ENCODE measurements around the gene GAS2L3.
"Not testable (repeated sequence)": the region's sequence is repeated elsewhere in the genome, so short reads cannot be mapped to it uniquely, and the experiment has no call there.

Gene GAS2L3

DNA sequence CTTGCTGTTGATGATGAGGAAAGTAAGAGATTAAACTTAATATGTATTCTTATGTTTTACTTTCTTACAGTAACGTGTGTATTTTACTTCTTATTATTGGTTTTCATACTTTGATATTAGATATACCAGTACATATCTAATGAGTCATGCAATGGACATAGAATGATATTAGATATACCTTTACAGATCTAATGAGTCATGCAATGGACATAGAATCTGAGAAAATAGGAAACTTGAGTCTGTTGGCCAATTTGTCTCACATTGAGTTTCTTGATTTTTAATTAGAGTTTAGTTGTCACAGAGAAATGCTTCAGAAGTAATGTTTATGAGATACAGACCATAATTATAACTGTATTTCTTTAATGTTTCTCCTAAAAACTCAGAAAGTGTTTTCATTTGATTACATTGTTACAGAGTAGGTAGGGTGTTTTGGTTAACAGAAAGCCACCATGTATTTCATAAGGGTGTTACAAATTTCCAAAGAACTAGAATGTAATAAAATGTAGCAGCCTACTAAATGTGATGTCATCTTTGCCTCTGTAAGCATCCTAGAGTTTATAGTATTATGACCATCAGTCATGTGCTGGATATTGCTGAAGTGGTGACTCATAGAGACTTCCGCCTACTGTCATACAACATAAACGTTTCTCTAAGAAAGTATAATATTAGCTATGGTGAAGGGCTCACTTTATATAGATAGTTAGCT lies 3.0 kb downstream of the GAS2L3 start:
- no peak for DNase-seq

DNA sequence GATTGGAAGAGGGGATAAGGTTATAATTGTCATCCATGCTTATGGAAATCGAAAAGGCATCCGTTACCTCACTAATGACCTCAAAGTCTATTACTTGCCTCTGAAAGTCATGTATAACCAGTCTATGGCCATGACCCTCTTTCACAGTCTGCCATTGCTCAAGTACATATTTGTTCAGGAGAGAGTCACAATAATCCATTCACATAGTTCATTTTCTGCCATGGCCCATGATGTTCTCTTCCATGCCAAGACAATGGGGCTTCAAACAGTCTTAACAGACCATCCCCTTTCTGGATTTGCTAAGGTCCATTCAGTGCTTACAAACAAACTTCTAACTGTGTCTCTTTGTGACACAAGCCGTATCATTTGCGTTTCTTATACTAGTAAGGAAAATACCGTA lies 5.4 kb downstream of the GAS2L3 start:
- DNase-seq: no peak

DNA sequence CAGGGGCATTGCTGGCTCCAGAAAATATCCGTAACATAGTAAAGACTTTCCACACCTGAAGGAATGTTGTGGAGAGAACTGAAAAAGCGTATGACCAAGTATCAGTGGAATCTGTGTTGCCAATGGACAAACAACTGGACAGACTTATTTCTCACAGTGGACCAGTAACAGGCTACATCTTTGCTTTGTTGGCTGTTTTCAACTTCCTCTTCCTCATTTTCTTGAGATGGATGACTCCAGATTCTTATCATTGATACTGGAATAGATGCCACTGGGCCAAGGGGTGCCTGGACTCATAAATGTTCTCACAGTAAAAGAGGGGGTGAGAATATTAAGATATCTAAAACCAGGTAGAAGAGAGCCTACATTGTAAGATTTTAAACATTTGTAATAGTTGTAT lies 6.4 kb downstream of the GAS2L3 start:
- DNase-seq: no peak

GRCh38 chr12:100584256-100584655 lies 10.8 kb downstream of the GAS2L3 start:
- no peak for DNase-seq

DNA sequence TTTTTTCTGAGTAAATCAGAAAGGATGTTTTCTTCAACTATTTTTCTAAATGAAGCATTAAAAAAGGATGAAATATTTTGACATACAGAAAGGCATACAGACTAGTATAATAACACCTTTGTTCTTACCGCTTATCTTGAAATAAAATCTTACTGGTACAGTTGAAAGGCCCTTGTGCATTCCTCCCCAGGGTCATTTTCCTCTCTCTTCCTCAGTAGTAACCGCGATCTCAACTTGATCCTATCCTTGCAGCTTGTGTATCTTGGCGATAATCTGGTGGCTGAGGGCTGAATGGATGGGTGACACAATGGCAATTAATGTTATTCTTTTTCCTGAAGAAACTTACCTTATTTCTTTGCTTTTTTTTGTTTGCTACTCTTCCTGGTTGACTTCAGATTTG lies 18.5 kb downstream of the GAS2L3 start:
- no peak for DNase-seq

- no peak for DNase-seq
Observed at GRCh38 chr12:100593490-100593889, 20.0 kb downstream of the GAS2L3 start.

GRCh38 chr12:100601626-100602025 lies 28.1 kb downstream of the GAS2L3 start:
- no peak for DNase-seq

GRCh38 chr12:100602997-100603396 lies 29.5 kb downstream of the GAS2L3 start:
- DNase-seq: not testable (repeated sequence)

DNA sequence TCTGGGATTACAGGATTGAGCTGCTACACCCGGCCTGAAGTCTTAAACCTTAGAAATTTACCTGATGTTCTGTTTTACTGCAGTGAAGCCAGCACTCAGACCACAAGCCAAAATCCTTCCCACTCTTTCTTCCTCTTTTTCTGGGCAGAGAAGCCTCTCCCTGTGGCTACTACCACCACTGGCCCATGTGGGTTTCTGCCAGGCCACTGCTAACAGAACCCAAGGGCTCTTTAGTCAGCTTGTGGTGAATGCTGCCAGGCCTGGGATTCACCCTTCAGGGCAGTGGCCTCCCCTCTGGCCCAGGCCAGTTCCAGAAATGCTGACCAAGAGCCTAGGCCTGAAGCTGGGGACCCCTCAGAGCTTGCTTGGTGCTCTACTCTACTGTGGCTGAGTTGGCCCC lies 35.3 kb downstream of the GAS2L3 start:
- DNase-seq: no peak

- DNase-seq: no peak
Observed at GRCh38 chr12:100610666-100611430, 37.4 kb downstream of the GAS2L3 start.

GRCh38 chr12:100612606-100613005 lies 39.1 kb downstream of the GAS2L3 start:
- DNase-seq: no peak

- no peak for DNase-seq
Observed at GRCh38 chr12:100624571-100624970, 51.1 kb downstream of the GAS2L3 start.

GRCh38 chr12:100632445-100632892 lies 59.0 kb downstream of the GAS2L3 start:
- DNase-seq: no peak

- not testable (repeated sequence) for DNase-seq
Observed at GRCh38 chr12:100633082-100633785, 59.8 kb downstream of the GAS2L3 start.

DNA sequence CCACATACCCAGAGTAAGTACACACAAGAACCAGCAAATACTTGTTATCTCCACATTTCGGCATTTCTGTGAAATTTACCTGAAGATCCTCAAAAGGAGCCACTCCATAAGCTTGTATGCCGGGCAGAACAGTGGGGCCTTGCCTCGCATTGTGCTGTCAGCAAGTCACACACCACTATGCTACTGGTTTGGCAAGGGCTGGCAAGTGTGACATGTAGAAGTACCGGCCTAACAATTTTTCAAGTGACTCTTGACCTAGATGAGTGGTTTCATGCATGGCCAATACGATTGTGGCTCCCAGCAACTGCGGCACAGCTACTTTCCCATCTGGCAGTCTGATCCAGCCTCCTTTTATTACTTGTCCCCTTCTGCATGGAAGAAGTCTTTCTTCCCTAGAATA lies 69.8 kb downstream of the GAS2L3 start:
- DNase-seq: no peak

- no peak for DNase-seq
Observed at GRCh38 chr12:100646896-100647295, 73.4 kb downstream of the GAS2L3 start.

- DNase-seq: no peak
Observed at GRCh38 chr12:100651108-100651507, 77.6 kb downstream of the GAS2L3 start.

- DNase-seq: no peak
Observed at GRCh38 chr12:100651694-100652093, 78.2 kb downstream of the GAS2L3 start.

GRCh38 chr12:100652488-100652887 lies 79.0 kb downstream of the GAS2L3 start:
- DNase-seq: no peak

DNA sequence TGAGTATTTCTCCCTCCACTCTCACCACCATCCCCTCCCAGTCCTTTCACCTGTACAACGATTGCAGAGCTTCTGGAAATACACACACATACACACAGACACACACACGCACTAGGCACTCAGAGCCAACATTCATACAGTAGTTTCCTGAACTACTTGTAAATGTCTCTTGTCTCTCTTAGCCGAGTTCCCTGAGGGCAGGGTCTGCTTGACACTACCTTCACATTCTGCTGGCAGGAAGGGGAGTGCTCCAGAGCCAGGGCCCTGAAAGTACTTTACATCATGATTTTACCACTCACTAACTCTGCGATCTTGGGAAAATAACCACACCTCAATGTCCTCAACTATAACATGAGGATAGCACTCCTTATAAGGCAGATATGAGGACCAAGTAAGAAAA lies 82.7 kb downstream of the GAS2L3 start:
- no peak for DNase-seq

- no peak for DNase-seq
Observed at GRCh38 chr12:100656856-100657255, 83.4 kb downstream of the GAS2L3 start.

DNA sequence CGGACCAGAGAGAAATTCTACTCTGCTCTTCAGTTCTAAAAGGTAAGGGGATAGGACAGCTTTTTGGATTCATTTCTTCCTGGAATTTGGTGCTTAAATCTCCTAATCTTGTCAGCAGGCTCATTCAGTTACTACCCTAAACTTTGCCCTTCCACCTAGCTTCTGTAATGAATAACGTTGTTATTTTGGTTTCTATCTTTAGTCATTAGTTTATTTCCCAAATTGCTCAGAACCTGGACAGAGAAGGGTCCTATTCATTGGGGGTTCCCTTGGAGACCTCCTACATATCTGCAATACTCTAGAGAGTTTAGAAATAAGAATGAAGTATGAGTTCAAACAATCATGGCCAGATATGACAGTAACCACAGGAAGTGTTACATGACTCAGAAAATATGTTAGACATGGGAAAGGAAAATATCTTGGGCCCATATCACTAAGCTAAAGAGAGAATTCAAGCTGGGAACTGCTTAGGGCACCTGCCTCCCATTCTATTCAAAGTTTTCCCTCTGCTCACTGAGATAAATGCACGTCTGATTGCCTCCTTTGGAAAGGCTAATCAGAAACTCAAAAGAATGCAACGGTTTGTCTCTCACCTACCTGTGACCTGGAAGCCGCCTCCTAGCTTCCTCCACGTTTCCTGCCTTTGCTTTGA lies 87.9 kb downstream of the GAS2L3 start:
- DNase-seq: no peak

- DNase-seq: no peak
Observed at GRCh38 chr12:100666588-100666987, 93.1 kb downstream of the GAS2L3 start.
